HG03025 (cell line): Measurements from ENCODE around the gene PECR.

Source experiments
- ATAC-seq: cut with Tn5 transposase; IDR thresholded peaks from one replicate; pipeline ENCODE4 v1.9.1; 2021; ENCODE audit warnings: mild to moderate bottlenecking, moderate library complexity; ENCODE audit not compliant: unreplicated experiment, low FRiP score

Gene PECR

DNA sequence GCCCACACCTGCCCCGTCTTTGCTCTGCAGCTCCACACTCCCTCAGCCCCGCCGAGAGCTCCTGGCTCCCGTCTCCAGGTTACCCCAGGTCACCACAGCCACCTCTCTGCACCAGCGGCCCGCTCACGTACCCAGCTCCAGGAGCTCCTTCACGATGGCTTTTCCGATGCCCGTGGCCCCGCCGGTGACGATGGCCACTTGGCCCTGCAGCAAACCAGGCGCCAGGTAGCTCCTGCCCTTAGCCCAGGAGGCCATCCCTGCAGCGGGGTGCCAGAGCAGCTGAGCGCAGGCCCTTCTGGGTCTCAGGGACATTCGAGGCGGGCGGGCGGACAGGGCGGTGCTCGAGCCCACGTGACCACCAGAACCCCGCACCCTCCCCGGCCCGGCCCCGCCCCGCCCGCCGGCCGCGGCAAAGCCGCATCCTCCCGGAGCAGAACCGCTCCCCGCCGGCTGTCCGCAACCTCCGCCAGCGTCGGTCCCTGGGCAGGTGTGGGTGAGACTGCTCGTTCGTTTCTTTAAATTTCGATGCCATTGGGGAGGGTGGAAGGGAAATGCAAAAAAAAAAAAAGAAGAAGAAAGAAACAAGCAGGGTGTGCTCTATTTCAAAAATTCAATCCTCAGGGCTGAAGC, at the start of gene PECR, which contains the start of gene TMEM169:
Gene PECR, minus strand, starts transcription at position 323 of the 630 bp plus-strand sequence. Its CDS starts 68 bp downstream, at position 255.
Gene TMEM169, plus strand, starts transcription at position 433 of the 630 bp plus-strand sequence. CDS start 14,045 bp downstream, outside the sequence.
- peak; percentile 97 for ATAC-seq

- ATAC-seq: no peak
These were observed 48.9 kb upstream of the PECR start for GRCh38 chr2:216130346-216130971.

DNA sequence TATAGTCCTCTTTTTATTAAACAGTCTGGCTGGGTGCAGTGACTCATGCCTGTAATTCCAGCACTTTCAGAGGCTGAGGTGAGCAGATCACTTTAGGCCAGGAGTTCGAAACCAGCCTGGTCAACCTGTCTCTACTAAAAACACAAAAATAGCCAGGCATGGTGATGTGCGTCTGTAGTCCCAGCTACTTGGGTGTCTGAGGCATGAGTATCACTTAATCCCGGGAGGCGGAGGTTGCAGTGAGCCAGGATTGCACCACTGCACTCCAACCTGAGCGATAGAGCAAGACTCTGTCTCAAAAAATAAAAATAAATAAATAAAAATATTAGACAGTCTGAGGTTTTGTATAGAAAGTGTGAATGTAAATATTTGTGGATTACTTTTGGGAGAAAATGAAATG, 45.3 kb upstream of the PECR start:
- no peak for ATAC-seq

DNA sequence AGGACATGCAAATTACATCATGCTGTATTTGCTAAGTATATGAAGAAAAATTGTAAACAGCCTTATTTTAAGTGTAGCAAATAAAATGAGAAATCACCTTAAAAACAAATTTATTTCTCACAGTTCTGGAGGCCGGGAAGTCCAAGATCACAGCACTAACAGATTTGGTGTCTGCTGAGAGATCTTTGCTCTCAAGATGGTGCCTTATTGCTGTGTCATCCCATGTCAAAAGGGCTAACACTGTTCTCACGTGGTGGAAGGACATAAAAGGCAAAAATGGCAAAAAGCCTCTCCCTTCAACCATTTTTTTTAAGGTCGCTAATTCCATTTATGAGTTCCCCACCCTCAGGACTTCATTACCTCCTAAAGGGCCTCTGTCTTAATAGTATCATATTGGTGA, 39.6 kb upstream of the PECR start:
- ATAC-seq: no peak

DNA sequence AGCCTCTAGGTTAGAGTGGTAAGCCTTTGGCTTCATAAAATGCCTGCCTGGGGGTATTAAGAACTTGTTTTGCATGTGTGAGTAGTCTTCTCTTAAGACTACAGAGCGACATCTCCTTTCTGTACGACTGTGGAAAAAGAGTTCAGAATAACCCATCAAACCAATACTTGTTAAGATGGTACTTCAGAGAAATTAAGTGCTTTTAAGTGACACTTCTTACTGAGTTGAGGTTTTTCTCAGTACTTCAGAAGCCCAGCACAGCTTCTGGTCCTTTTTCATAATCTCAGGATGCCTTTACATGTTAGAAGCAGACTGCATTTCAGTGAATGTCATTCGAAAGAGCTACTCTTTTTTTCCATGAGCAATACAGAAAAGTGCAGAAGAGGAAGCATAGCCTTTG, 38.4 kb upstream of the PECR start:
- ATAC-seq: no peak

GRCh38 chr2:216119146-216119545, 37.5 kb upstream of the PECR start:
- ATAC-seq: no peak

DNA sequence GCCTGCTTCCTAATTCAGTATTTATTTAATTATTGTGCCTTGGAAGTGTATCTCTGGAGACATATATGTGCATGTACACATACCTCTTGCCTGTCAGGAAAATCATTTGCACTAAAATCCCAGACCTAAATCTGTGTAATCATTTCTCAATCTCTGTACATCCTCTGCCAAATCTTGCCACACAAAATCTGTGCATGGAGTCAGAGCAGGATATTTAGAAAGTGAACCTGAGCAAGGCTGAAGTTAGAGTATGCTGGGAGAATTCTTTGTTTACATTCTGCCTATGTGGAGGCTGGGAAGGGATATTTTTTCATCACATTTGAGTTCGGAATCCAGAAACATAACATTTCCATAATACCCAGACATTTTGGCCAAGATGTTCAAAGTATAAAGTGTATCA, 36.9 kb upstream of the PECR start:
- no peak for ATAC-seq

- no peak for ATAC-seq
These were observed 36.1 kb upstream of the PECR start for GRCh38 chr2:216117561-216118340.

GRCh38 chr2:216116418-216116817, 34.8 kb upstream of the PECR start:
- no peak for ATAC-seq

- ATAC-seq: peak; percentile 40
These were observed 33.3 kb upstream of the PECR start for GRCh38 chr2:216114714-216115531.

DNA sequence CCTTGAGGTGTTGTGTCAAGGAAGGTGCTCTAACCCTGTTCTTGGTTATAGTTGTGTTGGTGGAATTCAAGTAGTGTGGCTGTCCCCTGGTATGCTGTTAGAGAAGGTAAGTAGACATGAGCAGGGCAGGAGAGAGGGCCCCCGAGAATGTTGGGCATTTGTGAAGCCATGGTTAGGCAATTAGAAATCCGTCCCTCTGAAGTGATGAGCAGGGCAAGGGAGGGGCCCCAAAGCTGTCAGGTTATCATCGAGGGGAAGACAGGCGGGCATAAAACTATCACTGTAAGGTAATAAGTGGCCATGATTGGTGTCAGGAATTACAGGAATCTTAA, 32.7 kb upstream of the PECR start:
- no peak for ATAC-seq

DNA sequence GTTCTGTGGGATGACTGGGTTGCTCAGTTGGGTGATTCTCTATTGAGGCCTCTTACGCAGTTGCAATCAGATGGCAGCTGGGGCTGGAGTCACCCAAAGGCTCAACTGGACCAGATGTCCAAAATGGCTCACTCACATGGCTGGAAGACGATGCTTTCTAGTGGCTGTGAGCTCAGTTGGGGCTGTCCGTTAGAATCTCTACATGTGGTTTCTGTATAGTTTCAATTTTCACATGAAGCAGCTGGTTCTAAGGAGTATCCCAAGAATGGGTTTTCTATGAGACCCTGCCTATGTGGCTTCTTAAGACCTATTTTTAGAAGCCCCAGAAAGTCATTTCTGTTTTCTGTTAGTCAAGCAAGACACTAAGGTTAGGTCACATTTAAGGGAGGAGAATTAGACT, 32.0 kb upstream of the PECR start:
- peak; percentile 71 for ATAC-seq

DNA sequence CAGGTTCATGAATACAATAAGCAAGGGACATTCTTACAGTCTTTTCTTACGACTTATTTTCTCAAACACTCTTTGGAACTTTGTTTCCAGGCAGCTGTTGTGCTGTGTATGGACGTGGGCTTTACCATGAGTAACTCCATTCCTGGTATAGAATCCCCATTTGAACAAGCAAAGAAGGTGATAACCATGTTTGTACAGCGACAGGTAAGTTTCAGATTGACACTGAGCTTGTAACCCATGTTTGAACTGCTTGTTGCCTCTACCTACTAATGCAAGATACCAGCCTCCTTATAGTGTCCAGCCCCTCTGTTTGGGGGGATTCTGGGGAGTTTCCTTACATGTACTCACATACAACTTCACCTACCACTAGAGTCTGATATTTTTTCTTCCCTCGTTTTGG, 31.3 kb upstream of the PECR start:
- no peak for ATAC-seq

DNA sequence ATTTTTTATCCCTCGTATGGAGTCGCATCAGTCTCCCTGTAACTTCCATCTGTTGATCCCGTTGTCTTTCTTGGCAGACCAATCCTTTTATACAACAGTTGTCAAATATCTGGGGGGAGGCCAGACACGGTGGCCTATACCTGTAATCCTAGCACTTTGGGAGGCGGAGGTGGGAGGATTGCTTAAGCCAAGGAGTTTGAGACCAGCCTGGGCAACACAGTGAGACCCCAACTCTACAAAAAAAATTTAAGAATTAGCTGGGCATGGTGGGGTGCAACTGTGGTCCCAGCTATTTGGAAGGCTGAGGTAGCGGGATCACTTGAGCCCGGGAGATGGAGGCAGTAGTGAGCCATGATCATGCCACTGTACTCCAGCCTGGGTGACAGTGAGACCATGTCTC, 29.5 kb upstream of the PECR start:
- no peak for ATAC-seq

DNA sequence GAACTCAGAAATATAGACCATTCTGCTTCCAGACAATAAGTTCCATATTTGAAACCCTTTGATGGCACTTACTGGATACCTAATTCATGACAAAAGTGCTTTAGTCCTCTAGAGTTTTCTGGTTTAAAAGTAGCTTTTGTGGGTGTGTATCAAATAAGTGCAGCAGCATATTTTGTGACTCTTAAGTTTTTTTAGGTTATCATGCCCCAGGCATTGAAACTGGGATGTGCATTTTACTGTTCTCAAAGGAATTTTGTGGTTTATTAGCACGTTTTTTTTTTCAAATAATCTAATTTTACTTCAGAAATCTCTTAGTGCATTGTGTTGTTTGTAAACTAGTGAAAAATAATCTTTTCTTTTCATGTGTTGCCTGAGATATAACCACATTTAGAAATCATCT, 29.0 kb upstream of the PECR start:
- ATAC-seq: no peak

- ATAC-seq: no peak
These were observed 28.5 kb upstream of the PECR start for GRCh38 chr2:216109962-216110614.

DNA sequence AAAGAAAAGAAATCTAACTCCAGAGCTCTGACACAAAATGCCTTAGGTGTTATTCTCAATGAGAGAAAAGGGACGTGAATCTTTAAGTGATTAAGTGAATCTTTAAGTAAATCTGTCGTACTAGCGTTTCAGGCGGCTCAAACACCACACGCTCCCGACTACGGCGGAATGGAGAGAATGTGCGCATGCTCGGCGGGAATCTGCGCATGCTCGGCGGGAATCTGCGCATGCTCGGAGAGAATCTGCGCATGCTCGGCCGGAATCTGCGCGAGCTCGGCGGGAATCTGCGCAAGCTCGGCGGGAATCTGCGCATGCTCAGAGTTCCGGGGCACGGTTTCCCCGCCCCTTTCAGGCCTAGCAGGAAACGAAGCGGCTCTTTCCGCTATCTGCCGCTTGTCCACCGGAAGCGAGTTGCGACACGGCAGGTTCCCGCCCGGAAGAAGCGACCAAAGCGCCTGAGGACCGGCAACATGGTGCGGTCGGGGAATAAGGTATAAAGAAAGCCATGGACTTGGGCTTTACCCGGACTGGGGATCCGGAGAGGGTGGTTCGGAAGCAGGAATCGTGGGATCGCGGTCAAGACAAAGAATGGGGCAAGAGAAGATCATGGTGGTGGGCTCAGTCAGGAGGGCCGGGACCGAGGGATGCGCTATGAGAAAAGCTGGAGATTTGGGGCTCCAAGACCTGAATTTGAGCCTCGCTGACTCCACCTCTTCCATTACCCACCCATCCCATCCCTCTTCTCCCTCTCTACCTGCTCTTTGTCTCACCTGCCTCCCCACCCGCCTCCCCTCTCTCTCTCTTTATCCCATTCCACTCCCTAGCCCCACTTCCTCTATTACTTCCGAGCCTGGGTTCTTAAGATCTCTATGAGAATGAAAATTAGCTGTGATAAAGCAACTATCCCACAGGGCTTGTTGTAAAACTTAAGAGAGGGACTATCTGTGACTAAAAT, 27.6 kb upstream of the PECR start, which contains the start of gene XRCC5:
Gene XRCC5, plus strand, starts transcription at position 382 of the 955 bp plus-strand sequence. Its CDS starts 89 bp downstream, at position 471.
- peak; percentile 56 for ATAC-seq

GRCh38 chr2:216108310-216108966, 26.8 kb upstream of the PECR start:
- no peak for ATAC-seq

DNA sequence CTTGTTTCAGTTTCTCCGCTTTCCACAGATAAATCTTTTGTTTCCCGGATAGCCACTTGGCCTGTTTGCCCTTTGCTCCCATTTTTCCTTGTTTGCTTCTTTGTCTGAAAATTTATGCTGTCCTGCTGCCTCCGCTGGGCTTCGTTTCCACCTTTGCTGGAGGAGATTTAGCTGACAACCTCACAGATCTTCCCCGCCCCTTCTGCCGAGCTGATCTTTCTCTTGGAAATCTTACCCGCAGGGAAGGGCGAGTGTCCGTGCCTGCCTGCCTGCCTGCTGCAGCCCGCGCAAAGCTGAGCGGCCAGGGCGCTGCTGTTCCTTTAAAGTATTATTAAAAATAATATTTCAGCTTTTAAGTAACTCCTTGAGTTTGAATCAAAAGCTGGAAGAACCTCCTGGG, 26.2 kb upstream of the PECR start:
- ATAC-seq: no peak
